Psoas muscle (tissue), 8 donors: ENCODE data around the gene AKR1D1. TPM values are rescaled to one million over a fixed set of nuclear protein-coding genes. Genes with fewer than 3 reads are reported as not detected.

Experiments used
- ATAC-seq, 4 donors: fragments of 200-7000 bp; cut with Tn5 transposase; one replicate each; pipeline ENCODE4 v1.9.1; 2020; ENCODE audit warnings: moderate library complexity in 3 of 4, mild to moderate bottlenecking in 2 of 4
- DNase-seq, 2 donors: peaks; one replicate each; pipeline ENCODE4 v3.0.0-alpha.2; 2020
- H3K27ac ChIP-seq: fragments of 200-600 bp; one replicate; pipeline ENCODE4 v1.8.0; 2022
- H3K27me3 ChIP-seq, 3 donors: fragments of 200-600 bp in 1 of 3; one replicate each; pipeline versions ENCODE4 v1.6.1 to v1.8.0; 2013 to 2022; ENCODE audit warnings: low read length in 2 of 3, mild to moderate bottlenecking in 2 of 3, moderate library complexity in 1 of 3; ENCODE audit not compliant: insufficient read depth in 3 of 3
- H3K36me3 ChIP-seq, 2 donors: fragments of 200-600 bp in 1 of 2; one replicate each; pipeline versions ENCODE4 v1.6.1 to v1.8.0; 2013 to 2022; ENCODE audit warnings: low read depth in 1 of 2, mild to moderate bottlenecking in 1 of 2, moderate library complexity in 1 of 2; ENCODE audit not compliant: insufficient read depth in 1 of 2
- H3K4me1 ChIP-seq: fragments of 200-600 bp; one replicate; pipeline ENCODE4 v1.8.0; 2022
- H3K4me3 ChIP-seq: fragments of 200-600 bp; one replicate; pipeline ENCODE4 v1.8.0; 2022; ENCODE audit warnings: mild to moderate bottlenecking
- H3K9me3 ChIP-seq: fragments of 200-600 bp; one replicate; pipeline ENCODE4 v1.8.0; 2022
- CTCF ChIP-seq: fragments of 200-600 bp; IDR thresholded peaks from one replicate; pipeline ENCODE4 v1.8.0; 2022; ENCODE audit warnings: antibody characterized with exemption
- WGBS, 3 donors: extraction: QIAGEN DNeasy Blood & Tissue Kit; methylation state at CpG; one replicate each; pipeline versions ENCODE4 v1.1.6 to v1.1.7; 2013; 5-methylcytosine and 5-hydroxymethylcytosine counted together
- intact Hi-C, 2 donors: fragments of 100-400 bp; cut with DNase I; formaldehyde crosslinking; loops; one replicate each; pipeline versions ENCODE4 v1.11.0 to v1.14.2; 2022
- polyA plus RNA-seq, 3 donors: library from polyadenylated mRNA; stranded (reverse); fragments of 200-250 nt; gene quantifications; one replicate each; pipeline ENCODE4 v1.2.3, GENCODE V29; 2013
- total RNA-seq, 4 donors: library from RNA; stranded (reverse); fragmentation: NEBNext Ultra II Directional in 2 of 4; extraction: Animal tissue kit (Norgen Biotek cat#: 25700) in 2 of 4; gene quantifications; one replicate each; pipeline versions ENCODE4 v1.2.1 to v1.2.4, GENCODE V29; 2021 to 2023
- donor health status: healthy with polysubstance abuse.
- donor health status: DM: no; HTN: no; CAD: no; lungs with moderate emphysema.
- donor health status: Bipolar disorder and iron deficiency.
- donor health status: healthy.
- donor health status: DM: yes; HTN: yes; CAD: no.
- donor health status: DM: no; HTN: no; CAD: no.
- donor health status: DM: no; HTN: no; CAD: no.
- donor health status: DM: yes; HTN: yes; CAD: no.

The AKR1D1 gene
- total and polyA plus RNA-seq, 7 donors = not detected

GRCh38 chr7:138125598-138126111, 49.4 kb downstream of the AKR1D1 start:
- Histone ChIP-seq H3K36me3 (no peaks in the 10 kb centered on the region), H3K27ac (no peak overlapping the region), H3K4me3 (no peak overlapping the region), H3K4me1 (no peaks in the 10 kb centered on the region), H3K27me3 (peaks cover 0 to 2% (median 0%) of the 10 kb centered on the region in 3 donors), H3K9me3 (no peaks in the 10 kb centered on the region)
- ATAC-seq = no peak
- no peak for DNase-seq
- TF ChIP-seq CTCF = no peak
- intact Hi-C loops = no loop called here
- 68 to 77% (median 76%) methylated on average over 2 of the region's 2 CpGs for WGBS, 3 donors

- ATAC-seq (no peak), DNase-seq (no peak)
- TF ChIP-seq CTCF = no peak
- Histone ChIP-seq H3K27ac (no peak overlapping the region), H3K4me3 (no peak overlapping the region), H3K27me3 (peaks cover 0 to 2% (median 0%) of the 10 kb centered on the region in 3 donors), H3K9me3 (no peaks in the 10 kb centered on the region), H3K36me3 (no peaks in the 10 kb centered on the region), H3K4me1 (no peaks in the 10 kb centered on the region)
- WGBS, 3 donors = 83 to 91% (median 86%) methylated on average over 2 of the region's 2 CpGs
- intact Hi-C loops = no loop called here
Observed at GRCh38 chr7:138126928-138127327, 50.7 kb downstream of the AKR1D1 start.

GRCh38 chr7:138127996-138128395, 51.7 kb downstream of the AKR1D1 start:
- Histone ChIP-seq H3K4me3 (no peak overlapping the region), H3K27ac (no peak overlapping the region), H3K9me3 (no peaks in the 10 kb centered on the region), H3K27me3 (peaks cover 0 to 2% (median 0%) of the 10 kb centered on the region in 3 donors), H3K36me3 (no peaks in the 10 kb centered on the region), H3K4me1 (no peaks in the 10 kb centered on the region)
- ATAC-seq (no peak), DNase-seq (no peak)
- no peak for TF ChIP-seq CTCF
- intact Hi-C loops = no loop called here
- 37 to 71% (median 43%) methylated on average over 2 of the region's 2 CpGs for WGBS, 3 donors

DNA sequence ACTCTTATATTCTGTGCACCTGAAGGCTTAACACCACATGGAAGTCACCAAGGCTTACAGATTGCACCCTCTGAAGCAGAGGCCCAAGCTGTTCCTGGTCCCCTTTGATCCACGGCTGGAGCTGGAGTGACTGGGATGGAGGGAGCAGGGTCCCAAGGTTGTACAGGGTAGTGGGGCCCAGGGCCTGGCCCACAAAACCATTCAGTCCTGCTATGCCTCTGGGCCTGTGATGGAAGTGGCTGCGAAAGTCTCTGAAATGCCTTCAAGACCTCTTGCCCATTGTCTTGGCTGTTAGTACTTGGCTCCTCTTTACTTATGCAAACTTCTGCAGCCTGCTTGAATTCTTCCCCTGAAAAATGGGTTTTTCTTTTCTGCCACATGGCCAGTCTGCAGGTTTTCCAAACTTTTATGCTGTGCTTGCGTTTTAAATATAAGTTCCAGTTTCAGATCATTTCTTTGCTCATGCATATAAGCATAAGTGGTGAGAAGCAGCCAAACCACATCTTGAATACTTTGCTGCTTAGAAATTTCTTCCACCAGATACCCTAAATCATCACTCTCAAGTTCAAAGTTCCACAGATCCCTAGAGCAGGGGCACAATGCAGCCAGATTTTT, 53.4 kb downstream of the AKR1D1 start:
- intact Hi-C loops = no loop called here
- no peak for DNase-seq
- no peak for TF ChIP-seq CTCF

More for the DNA sequence above, 53.4 kb downstream of the AKR1D1 start:
- Histone ChIP-seq H3K4me3 (no peak overlapping the region), H3K9me3 (no peaks in the 10 kb centered on the region), H3K36me3 (no peaks in the 10 kb centered on the region), H3K27ac (no peak overlapping the region), H3K4me1 (no peaks in the 10 kb centered on the region), H3K27me3 (peaks cover 0 to 2% (median 0%) of the 10 kb centered on the region in 3 donors)
- 90 to 96% (median 93%) methylated on average over 3 of the region's 3 CpGs for WGBS, 3 donors
- no peak for ATAC-seq
